Gastrocnemius medialis (tissue), 4 donors: ENCODE results near the gene CEACAM19.

Experiments used
- POLR2A ChIP-seq, 2 donors: fragments of 450-650 bp; IDR thresholded peaks; one replicate each; pipeline ENCODE4 v1.6.1; 2017; ENCODE audit warnings: antibody characterized with exemption in 2 of 2, mild to moderate bottlenecking in 2 of 2, moderate library complexity in 2 of 2
- TF ChIP-seq, protein P1 (sequence below), 5 experiments: fragments of 450-650 bp in 3 of 5; fragments of 200-600 bp in 2 of 5; sonication (generic) in 2 of 5; IDR thresholded peaks in 4 of 5; conservative IDR thresholded peaks in 1 of 5; 1 replicate in 4 of 5; 2 replicates in 1 of 5; pipeline ENCODE4 v1.5.1; 2016 to 2019; ENCODE audit warnings: antibody characterized with exemption in 5 of 5, mild to moderate bottlenecking in 3 of 5, moderate library complexity in 3 of 5

DNA sequence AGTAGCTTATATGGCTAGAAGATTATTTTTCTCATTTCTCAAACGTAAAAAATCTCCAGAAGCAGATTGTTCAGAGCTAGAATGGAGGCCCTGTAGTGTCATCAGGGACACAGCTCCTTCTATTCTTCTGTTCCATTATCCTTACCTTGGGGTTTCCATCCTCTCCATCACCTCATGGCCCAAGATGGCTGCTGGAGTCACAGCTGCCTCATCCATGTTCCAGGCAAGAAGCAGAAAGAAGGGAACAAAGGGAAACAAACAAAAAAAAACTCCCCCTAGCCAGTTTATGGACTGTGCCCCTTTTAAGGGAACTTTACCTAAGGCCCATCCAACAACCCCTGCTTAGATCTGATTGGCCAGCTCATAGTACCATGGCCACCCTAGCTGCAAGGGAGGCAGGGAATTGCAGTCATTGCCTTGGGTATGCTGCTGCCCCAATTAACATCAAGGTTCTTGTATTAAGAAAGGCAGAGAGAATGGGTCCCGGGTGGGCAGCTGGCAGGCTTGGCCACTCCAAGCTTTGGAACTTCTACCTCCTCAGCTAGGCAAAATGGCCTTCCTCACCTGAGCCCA, 43.4 kb downstream of the CEACAM19 start:
- TF ChIP-seq, protein P1, sequence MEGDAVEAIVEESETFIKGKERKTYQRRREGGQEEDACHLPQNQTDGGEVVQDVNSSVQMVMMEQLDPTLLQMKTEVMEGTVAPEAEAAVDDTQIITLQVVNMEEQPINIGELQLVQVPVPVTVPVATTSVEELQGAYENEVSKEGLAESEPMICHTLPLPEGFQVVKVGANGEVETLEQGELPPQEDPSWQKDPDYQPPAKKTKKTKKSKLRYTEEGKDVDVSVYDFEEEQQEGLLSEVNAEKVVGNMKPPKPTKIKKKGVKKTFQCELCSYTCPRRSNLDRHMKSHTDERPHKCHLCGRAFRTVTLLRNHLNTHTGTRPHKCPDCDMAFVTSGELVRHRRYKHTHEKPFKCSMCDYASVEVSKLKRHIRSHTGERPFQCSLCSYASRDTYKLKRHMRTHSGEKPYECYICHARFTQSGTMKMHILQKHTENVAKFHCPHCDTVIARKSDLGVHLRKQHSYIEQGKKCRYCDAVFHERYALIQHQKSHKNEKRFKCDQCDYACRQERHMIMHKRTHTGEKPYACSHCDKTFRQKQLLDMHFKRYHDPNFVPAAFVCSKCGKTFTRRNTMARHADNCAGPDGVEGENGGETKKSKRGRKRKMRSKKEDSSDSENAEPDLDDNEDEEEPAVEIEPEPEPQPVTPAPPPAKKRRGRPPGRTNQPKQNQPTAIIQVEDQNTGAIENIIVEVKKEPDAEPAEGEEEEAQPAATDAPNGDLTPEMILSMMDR (IDR thresholded peaks at IDR 0.05 in 4 of 5, conservative IDR thresholded peaks at IDR 0.05 in 1 of 5) = no peak
- TF ChIP-seq POLR2A (IDR thresholded peaks at IDR 0.05) = no peak
